ENCODE results near the gene GNAO1.

GRCh38 chr16:56331915-56332314 lies 140.6 kb downstream of the GNAO1 start:
- no peak for TF ChIP-seq CTCF (IDR thresholded peaks at IDR 0.05)
- no peak for TF ChIP-seq ZFX (IDR thresholded peaks at IDR 0.05; ENCODE audit: borderline replicate concordance)
